GM19025 (cell line): ENCODE results near the gene ZNF66.
"Not testable (repeated sequence)": the region's sequence is repeated elsewhere in the genome, so short reads cannot be mapped to it uniquely, and the experiment has no call there.

Experiments used
- ATAC-seq: cut with Tn5 transposase; IDR thresholded peaks from one replicate; pipeline ENCODE4 v1.9.1; 2021; ENCODE audit warnings: mild to moderate bottlenecking, low read depth, moderate library complexity; ENCODE audit not compliant: unreplicated experiment

The ZNF66 gene

GRCh38 chr19:20776083-20777076 is at the start of gene ZNF66:
TSS of gene ZNF66 (plus strand) at chr19:20776304. CDS start at chr19:20776448, 144 bp downstream.
- ATAC-seq, result peak; percentile 98

GRCh38 chr19:20750169-20750568 is 25.9 kb upstream of the ZNF66 start:
- not testable (repeated sequence) for ATAC-seq

GRCh38 chr19:20752291-20752690 is 23.8 kb upstream of the ZNF66 start:
- not testable (repeated sequence) for ATAC-seq

GRCh38 chr19:20769225-20769736 is 6.8 kb upstream of the ZNF66 start:
- not testable (repeated sequence) for ATAC-seq

- ATAC-seq, result no peak
These were observed 11.7 kb downstream of the ZNF66 start for GRCh38 chr19:20787786-20788185.

GRCh38 chr19:20791806-20792205 is 15.7 kb downstream of the ZNF66 start:
- no peak for ATAC-seq

GRCh38 chr19:20806311-20807262 is 30.5 kb downstream of the ZNF66 start:
- ATAC-seq, result not testable (repeated sequence)

GRCh38 chr19:20840371-20840770 is 64.3 kb downstream of the ZNF66 start:
- ATAC-seq, result no peak
